Fibroblast of lung (primary cell): Measurements from ENCODE around the gene ASCC3. TPM values are rescaled to one million over a fixed set of nuclear protein-coding genes. Genes with fewer than 3 reads are reported as not detected.

ENCODE experiments used
- DNase-seq, 2 donors: peaks; one replicate each; pipeline versions ENCODE4 v3.0.0 to v3.0.0-alpha.2; 2010; ENCODE audit warnings: low read depth in 2 of 2
- H2AFZ ChIP-seq: 2 replicates; pipeline ENCODE4 v1.5.1; 2012; ENCODE audit warnings: low read length, control low read depth, inconsistent platforms
- H3K27ac ChIP-seq: 2 replicates; pipeline ENCODE4 v1.5.1; 2011; ENCODE audit warnings: low read length, control low read depth; ENCODE audit not compliant: insufficient read depth
- H3K27me3 ChIP-seq: 2 replicates; pipeline ENCODE4 v1.5.1; 2011; ENCODE audit warnings: mild to moderate bottlenecking, low read length; ENCODE audit not compliant: control insufficient read depth, insufficient read depth
- H3K36me3 ChIP-seq: 2 replicates; pipeline ENCODE4 v1.5.1; 2011; ENCODE audit warnings: low read length; ENCODE audit not compliant: control insufficient read depth, insufficient read depth
- H3K4me1 ChIP-seq: 2 replicates; pipeline ENCODE4 v1.5.1; 2011; ENCODE audit warnings: low read length; ENCODE audit not compliant: control insufficient read depth, insufficient read depth; ENCODE audit errors: extremely low read depth
- H3K4me2 ChIP-seq: 2 replicates; pipeline ENCODE4 v1.5.1; 2011; ENCODE audit warnings: low read length, control low read depth; ENCODE audit not compliant: insufficient read depth; ENCODE audit errors: extremely low read depth
- H3K4me3 ChIP-seq, 4 experiments: fragments of 200-600 bp in 1 of 4; sonication (generic) in 1 of 4; replicated peaks in 1 of 4; 2 replicates each; pipeline ENCODE4 v1.5.1; 2011 to 2016; ENCODE audit warnings: low read length in 4 of 4, low read depth in 3 of 4, mild to moderate bottlenecking in 3 of 4, control low read depth in 2 of 4, inconsistent platforms in 1 of 4, mixed read lengths in 1 of 4; ENCODE audit not compliant: insufficient read depth in 1 of 4; ENCODE audit errors: control extremely low read depth in 1 of 4
- H3K79me2 ChIP-seq: 2 replicates; pipeline ENCODE4 v1.5.1; 2012; ENCODE audit warnings: mild to moderate bottlenecking, low read length, inconsistent platforms; ENCODE audit not compliant: control insufficient read depth, insufficient read depth
- H3K9ac ChIP-seq: 2 replicates; pipeline ENCODE4 v1.5.1; 2011; ENCODE audit warnings: mild to moderate bottlenecking, low read length, control low read depth; ENCODE audit not compliant: insufficient read depth
- H3K9me3 ChIP-seq: 2 replicates; pipeline ENCODE4 v1.5.1; 2012; ENCODE audit warnings: low read depth, low read length; ENCODE audit not compliant: control insufficient read depth, insufficient read depth
- H4K20me1 ChIP-seq: 2 replicates; pipeline ENCODE4 v1.5.1; 2011; ENCODE audit warnings: low read length; ENCODE audit not compliant: control insufficient read depth, insufficient read depth; ENCODE audit errors: extremely low read depth
- EZH2 ChIP-seq: IDR thresholded peaks from 2 replicates; pipeline ENCODE4 v1.5.1; 2012; ENCODE audit warnings: low read length, control low read depth, mild to moderate bottlenecking; ENCODE audit errors: missing control alignments
- polyA plus RNA-seq, 2 donors: library from polyadenylated mRNA; depleted of rRNA in 1 of 2; stranded (reverse) in 1 of 2; unstranded in 1 of 2; fragments of >200 nt; gene quantifications; 2 replicates each; pipeline ENCODE4 v1.2.1, GENCODE V29; 2011 to 2012; ENCODE audit warnings: missing spikeins in 1 of 2
- total RNA-seq: library from RNA; depleted of rRNA; stranded (reverse); fragments of >200 nt; gene quantifications from 2 replicates; pipeline ENCODE4 v1.2.1, GENCODE V29; 2014
- TF ChIP-seq, protein P1 (sequence below), 2 donors: IDR thresholded peaks in 1 of 2; conservative IDR thresholded peaks in 1 of 2; 1 replicate in 1 of 2; 2 replicates in 1 of 2; pipeline ENCODE4 v1.5.1; 2011 to 2012; ENCODE audit warnings: low read length in 2 of 2, control low read depth in 1 of 2, inconsistent platforms in 1 of 2, low read depth in 1 of 2, mild to moderate bottlenecking in 1 of 2

The ASCC3 gene
- total and polyA plus RNA-seq, 2 donors (not counting 1 experiment from before 2014, with no cell fraction given) = 36.2 to 75.3 TPM

DNA sequence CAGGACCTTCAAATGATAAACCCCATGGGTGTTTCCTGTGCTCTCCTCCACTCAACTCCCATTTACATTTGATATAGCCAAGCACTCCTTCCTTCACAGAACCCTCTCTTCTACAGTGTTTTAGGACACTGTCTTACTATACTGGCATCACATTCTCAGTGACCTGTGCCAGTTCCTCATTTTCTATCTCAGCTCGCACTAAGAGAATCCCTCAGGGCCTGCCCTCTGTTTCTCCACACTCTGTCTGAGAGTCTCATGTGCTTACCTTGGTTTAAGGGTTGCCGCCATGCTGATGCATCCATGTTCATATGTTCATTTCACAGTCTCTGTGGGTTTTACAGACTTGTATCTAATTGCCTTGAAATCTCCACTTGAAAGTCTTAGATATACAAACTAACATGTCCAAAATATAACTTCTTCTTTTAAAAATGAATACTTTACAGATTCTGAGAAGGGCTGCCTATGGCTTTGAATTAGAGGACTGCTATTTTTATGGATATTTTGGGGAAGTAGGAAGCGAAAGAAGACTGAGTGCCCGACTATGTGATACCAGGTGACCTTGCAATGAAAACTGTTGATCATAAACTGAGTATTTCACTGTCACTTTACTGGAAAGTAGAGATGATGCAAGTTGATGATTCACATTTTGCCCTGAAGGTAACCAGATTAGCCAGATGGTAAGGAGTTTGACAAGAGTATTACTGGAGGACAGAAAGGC lies 263.3 kb downstream of the ASCC3 start:
- no peak for TF ChIP-seq EZH2
- TF ChIP-seq, protein P1, sequence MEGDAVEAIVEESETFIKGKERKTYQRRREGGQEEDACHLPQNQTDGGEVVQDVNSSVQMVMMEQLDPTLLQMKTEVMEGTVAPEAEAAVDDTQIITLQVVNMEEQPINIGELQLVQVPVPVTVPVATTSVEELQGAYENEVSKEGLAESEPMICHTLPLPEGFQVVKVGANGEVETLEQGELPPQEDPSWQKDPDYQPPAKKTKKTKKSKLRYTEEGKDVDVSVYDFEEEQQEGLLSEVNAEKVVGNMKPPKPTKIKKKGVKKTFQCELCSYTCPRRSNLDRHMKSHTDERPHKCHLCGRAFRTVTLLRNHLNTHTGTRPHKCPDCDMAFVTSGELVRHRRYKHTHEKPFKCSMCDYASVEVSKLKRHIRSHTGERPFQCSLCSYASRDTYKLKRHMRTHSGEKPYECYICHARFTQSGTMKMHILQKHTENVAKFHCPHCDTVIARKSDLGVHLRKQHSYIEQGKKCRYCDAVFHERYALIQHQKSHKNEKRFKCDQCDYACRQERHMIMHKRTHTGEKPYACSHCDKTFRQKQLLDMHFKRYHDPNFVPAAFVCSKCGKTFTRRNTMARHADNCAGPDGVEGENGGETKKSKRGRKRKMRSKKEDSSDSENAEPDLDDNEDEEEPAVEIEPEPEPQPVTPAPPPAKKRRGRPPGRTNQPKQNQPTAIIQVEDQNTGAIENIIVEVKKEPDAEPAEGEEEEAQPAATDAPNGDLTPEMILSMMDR (conservative IDR thresholded peaks at IDR 0.05 in 1 of 2, IDR thresholded peaks at IDR 0.05 in 1 of 2; ENCODE audit: low read depth in 1 of 2, low read length in 2 of 2) = no peak
- Histone ChIP-seq H3K4me3 (no peak overlapping the region), H3K27me3 (no peaks in the 10 kb centered on the region), H3K9ac (no peak overlapping the region), H3K4me1 (no peaks in the 10 kb centered on the region), H3K36me3 (no peaks in the 10 kb centered on the region), H3K27ac (no peak overlapping the region), H2AFZ (no peak overlapping the region), H3K4me2 (no peak overlapping the region), H3K79me2 (no peaks in the 10 kb centered on the region), H4K20me1 (no peaks in the 10 kb centered on the region), H3K9me3 (no peaks in the 10 kb centered on the region)
- no peak for DNase-seq

DNA sequence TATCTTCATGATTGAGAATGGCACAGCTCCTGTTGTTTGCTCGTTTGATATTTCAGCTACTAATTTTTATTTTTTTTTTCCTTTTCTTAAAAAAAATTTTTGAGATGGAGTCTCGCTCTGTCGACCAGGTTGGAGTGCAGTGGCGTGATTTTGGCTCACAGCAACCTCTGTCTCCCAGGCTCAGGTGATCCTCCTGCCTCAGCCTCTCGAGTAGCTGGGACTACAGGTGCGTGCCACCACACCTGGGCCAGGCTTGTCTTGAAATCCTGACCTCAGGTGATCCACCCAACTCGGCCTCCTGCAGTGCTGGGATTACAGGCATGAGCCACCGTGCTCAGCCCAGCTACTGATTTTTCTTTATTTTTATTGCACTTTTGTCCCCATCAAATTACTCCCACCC lies 266.2 kb downstream of the ASCC3 start:
- H2AFZ ChIP-seq = no peak overlapping the region
- TF ChIP-seq EZH2 = no peak
- TF ChIP-seq, protein P1 (conservative IDR thresholded peaks at IDR 0.05 in 1 of 2, IDR thresholded peaks at IDR 0.05 in 1 of 2; ENCODE audit: low read depth in 1 of 2, low read length in 2 of 2) = no peak
- no peak overlapping the region for H3K4me2 ChIP-seq
- H3K4me1 ChIP-seq = no peaks in the 10 kb centered on the region
- no peak overlapping the region for H3K4me3 ChIP-seq
- H3K79me2 ChIP-seq = no peaks in the 10 kb centered on the region
- no peaks in the 10 kb centered on the region for H3K27me3 ChIP-seq
- H3K27ac ChIP-seq = no peak overlapping the region
- no peak for DNase-seq
- H4K20me1 ChIP-seq = no peaks in the 10 kb centered on the region
- H3K36me3 ChIP-seq = no peaks in the 10 kb centered on the region
- H3K9me3 ChIP-seq = no peaks in the 10 kb centered on the region
- no peak overlapping the region for H3K9ac ChIP-seq

DNA sequence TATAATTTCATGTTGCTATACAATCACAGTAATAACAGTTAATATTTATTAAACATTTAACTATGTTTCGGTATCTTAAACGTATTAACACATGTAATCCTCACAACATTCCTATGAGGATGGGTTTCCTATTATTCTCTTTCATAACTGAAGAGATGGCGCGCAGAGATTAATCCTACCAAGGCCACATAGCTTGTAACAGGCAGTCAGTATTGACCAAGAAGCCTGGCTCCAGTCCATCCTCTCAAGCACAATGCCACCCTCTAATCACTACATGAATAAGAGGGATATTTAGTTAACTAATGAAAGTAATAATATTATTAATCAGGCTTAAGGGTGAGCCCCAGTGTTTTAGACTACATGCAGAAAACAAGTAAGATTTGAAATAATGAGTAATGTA lies 266.7 kb downstream of the ASCC3 start:
- Histone ChIP-seq H3K9me3 (no peaks in the 10 kb centered on the region), H3K9ac (no peak overlapping the region), H3K27ac (no peak overlapping the region), H3K4me1 (no peaks in the 10 kb centered on the region), H3K4me2 (no peak overlapping the region), H2AFZ (no peak overlapping the region), H3K27me3 (no peaks in the 10 kb centered on the region), H4K20me1 (no peaks in the 10 kb centered on the region), H3K36me3 (no peaks in the 10 kb centered on the region), H3K79me2 (no peaks in the 10 kb centered on the region), H3K4me3 (no peak overlapping the region)
- TF ChIP-seq, protein P1 (conservative IDR thresholded peaks at IDR 0.05 in 1 of 2, IDR thresholded peaks at IDR 0.05 in 1 of 2; ENCODE audit: low read depth in 1 of 2, low read length in 2 of 2) = no peak
- TF ChIP-seq EZH2 = no peak
- DNase-seq = no peak
